ENCODE results near the gene HCN3.

DNA sequence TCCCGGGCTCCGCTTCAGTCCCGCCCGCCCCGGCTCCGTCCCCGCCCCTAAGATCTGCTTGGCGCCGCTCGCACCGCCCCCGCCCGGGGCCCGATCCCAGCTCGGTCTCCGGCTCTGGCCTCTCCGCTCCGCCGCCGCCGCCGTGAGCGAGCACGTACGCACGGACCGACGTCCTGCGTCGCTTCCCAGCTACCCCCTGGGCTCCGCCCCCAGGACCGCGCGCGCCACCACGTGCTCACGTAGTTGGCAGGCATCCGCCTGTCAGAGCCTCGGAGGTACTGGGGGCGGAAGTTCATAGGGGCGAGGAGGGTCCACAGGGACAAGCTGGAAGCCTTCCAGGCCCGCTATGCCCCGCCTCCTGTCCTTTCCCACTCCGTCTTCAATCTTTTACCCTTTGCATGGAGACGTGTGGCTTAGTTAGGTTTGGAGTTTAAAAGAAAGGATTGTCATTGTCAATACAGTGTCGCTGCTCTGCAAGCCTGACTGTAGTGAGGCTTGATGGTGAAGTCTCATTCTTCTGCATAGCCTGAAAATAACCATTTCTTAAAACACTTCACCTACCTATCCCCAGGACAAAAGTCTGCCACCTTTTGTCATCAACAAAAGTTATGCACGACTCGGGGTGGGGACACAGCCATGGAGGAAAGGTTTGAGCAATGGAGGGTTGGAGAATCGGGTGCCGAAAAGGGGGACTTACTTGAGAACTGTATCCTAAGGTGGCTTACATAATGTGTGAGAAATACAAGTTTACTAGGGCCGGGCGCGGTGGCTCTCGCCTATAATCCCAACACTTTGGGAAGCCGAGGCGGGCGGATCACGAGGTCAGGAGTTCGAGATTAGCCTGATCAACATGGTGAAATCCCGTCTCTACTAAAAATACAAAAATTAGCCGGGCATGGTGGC, 3.7 kb upstream of the HCN3 start, which contains the start of gene CLK2:
- TF ChIP-seq OSR1 (CRISPR knock-in tag; IDR thresholded peaks at IDR 0.05) (no peak), CSDC2 (CRISPR knock-in tag; IDR thresholded peaks at IDR 0.05) (no peak), BACH2 (CRISPR knock-in tag; IDR thresholded peaks at IDR 0.05; ENCODE audit: borderline replicate concordance) (no peak), ESRRG (CRISPR knock-in tag; IDR thresholded peaks at IDR 0.05) (no peak), ISL1 (CRISPR knock-in tag; IDR thresholded peaks at IDR 0.05) (no peak), ZNF8 (CRISPR knock-in tag; IDR thresholded peaks at IDR 0.05) (no peak), ARNTL (CRISPR knock-in tag; IDR thresholded peaks at IDR 0.05; ENCODE audit: borderline replicate concordance, low read depth) (no peak), PPARA (CRISPR knock-in tag; IDR thresholded peaks at IDR 0.05; ENCODE audit: borderline replicate concordance) (no peak), TOX (CRISPR knock-in tag; IDR thresholded peaks at IDR 0.05; ENCODE audit: borderline replicate concordance) (no peak)
- TF ChIP-seq, protein P1, sequence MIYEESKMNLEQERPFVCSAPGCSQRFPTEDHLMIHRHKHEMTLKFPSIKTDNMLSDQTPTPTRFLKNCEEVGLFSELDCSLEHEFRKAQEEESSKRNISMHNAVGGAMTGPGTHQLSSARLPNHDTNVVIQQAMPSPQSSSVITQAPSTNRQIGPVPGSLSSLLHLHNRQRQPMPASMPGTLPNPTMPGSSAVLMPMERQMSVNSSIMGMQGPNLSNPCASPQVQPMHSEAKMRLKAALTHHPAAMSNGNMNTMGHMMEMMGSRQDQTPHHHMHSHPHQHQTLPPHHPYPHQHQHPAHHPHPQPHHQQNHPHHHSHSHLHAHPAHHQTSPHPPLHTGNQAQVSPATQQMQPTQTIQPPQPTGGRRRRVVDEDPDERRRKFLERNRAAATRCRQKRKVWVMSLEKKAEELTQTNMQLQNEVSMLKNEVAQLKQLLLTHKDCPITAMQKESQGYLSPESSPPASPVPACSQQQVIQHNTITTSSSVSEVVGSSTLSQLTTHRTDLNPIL (CRISPR knock-in tag; IDR thresholded peaks at IDR 0.05; ENCODE audit: low read depth), result no peak
- TF ChIP-seq, protein P2, sequence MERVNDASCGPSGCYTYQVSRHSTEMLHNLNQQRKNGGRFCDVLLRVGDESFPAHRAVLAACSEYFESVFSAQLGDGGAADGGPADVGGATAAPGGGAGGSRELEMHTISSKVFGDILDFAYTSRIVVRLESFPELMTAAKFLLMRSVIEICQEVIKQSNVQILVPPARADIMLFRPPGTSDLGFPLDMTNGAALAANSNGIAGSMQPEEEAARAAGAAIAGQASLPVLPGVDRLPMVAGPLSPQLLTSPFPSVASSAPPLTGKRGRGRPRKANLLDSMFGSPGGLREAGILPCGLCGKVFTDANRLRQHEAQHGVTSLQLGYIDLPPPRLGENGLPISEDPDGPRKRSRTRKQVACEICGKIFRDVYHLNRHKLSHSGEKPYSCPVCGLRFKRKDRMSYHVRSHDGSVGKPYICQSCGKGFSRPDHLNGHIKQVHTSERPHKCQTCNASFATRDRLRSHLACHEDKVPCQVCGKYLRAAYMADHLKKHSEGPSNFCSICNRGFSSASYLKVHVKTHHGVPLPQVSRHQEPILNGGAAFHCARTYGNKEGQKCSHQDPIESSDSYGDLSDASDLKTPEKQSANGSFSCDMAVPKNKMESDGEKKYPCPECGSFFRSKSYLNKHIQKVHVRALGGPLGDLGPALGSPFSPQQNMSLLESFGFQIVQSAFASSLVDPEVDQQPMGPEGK (CRISPR knock-in tag; IDR thresholded peaks at IDR 0.05; ENCODE audit: borderline replicate concordance), result no peak
- TF ChIP-seq, protein P3, sequence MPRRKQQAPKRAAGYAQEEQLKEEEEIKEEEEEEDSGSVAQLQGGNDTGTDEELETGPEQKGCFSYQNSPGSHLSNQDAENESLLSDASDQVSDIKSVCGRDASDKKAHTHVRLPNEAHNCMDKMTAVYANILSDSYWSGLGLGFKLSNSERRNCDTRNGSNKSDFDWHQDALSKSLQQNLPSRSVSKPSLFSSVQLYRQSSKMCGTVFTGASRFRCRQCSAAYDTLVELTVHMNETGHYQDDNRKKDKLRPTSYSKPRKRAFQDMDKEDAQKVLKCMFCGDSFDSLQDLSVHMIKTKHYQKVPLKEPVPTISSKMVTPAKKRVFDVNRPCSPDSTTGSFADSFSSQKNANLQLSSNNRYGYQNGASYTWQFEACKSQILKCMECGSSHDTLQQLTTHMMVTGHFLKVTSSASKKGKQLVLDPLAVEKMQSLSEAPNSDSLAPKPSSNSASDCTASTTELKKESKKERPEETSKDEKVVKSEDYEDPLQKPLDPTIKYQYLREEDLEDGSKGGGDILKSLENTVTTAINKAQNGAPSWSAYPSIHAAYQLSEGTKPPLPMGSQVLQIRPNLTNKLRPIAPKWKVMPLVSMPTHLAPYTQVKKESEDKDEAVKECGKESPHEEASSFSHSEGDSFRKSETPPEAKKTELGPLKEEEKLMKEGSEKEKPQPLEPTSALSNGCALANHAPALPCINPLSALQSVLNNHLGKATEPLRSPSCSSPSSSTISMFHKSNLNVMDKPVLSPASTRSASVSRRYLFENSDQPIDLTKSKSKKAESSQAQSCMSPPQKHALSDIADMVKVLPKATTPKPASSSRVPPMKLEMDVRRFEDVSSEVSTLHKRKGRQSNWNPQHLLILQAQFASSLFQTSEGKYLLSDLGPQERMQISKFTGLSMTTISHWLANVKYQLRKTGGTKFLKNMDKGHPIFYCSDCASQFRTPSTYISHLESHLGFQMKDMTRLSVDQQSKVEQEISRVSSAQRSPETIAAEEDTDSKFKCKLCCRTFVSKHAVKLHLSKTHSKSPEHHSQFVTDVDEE (CRISPR knock-in tag; IDR thresholded peaks at IDR 0.05), result no peak

All from SK-N-SH treated with all-trans-retinoic acid at 6 μM for 48 hours (cell line).